ENCODE measurements around the gene CAMTA1.

GRCh38 chr1:7447093-7447492 lies 661.8 kb downstream of the CAMTA1 start:
- TF ChIP-seq CTCF (IDR thresholded peaks at IDR 0.05; ENCODE audit: low read length), result no peak
- TF ChIP-seq EZH2 (optimal IDR thresholded peaks at IDR 0.05; ENCODE audit: low read depth, low read length), result no peak
- no peak for TF ChIP-seq EZH2phosphoT487 (IDR thresholded peaks at IDR 0.05; ENCODE audit: low read length)
